DOHH2 (cell line): ENCODE data around the gene IGF1R.

Experiments used
- H3F3A ChIP-seq: fragments of 200-600 bp; sonication (generic), shearing (Covaris generic); 2 replicates; pipeline ENCODE4 v1.6.0; 2016; ENCODE audit warnings: antibody characterized with exemption, mild to moderate bottlenecking; ENCODE audit not compliant: control insufficient read depth, insufficient read depth
- H3K27ac ChIP-seq: fragments of 200-600 bp; sonication (generic); 2 replicates; pipeline ENCODE4 v1.5.1; 2014; ENCODE audit warnings: low read depth, mild to moderate bottlenecking, low read length, moderate library complexity
- H3K27me3 ChIP-seq: fragments of 200-600 bp; sonication (generic); 2 replicates; pipeline ENCODE4 v1.6.1; 2014; ENCODE audit warnings: mild to moderate bottlenecking, low read length, mixed read lengths; ENCODE audit not compliant: control insufficient read depth
- H3K36me3 ChIP-seq: fragments of 200-600 bp; sonication (generic); 2 replicates; pipeline ENCODE4 v1.6.1; 2014; ENCODE audit warnings: mild to moderate bottlenecking, low read length, moderate library complexity, mixed read lengths; ENCODE audit not compliant: control insufficient read depth
- H3K4me1 ChIP-seq: fragments of 200-600 bp; sonication (generic); 2 replicates; pipeline ENCODE4 v1.6.1; 2014; ENCODE audit warnings: mild to moderate bottlenecking, low read length, mixed read lengths; ENCODE audit not compliant: control insufficient read depth
- H3K4me2 ChIP-seq: fragments of 200-600 bp; sonication (generic); 2 replicates; pipeline ENCODE4 v1.6.0; 2014; ENCODE audit warnings: mild to moderate bottlenecking, low read length, moderate library complexity
- H3K4me3 ChIP-seq: fragments of 200-600 bp; sonication (generic); 2 replicates; pipeline ENCODE4 v1.5.1; 2014; ENCODE audit warnings: mild to moderate bottlenecking, low read length, mixed read lengths
- H3K79me2 ChIP-seq: fragments of 200-600 bp; sonication (generic); 2 replicates; pipeline ENCODE4 v1.6.1; 2014; ENCODE audit warnings: mild to moderate bottlenecking, low read length, mixed read lengths; ENCODE audit not compliant: control insufficient read depth
- H3K9me2 ChIP-seq: fragments of 200-600 bp; sonication (generic); replicated peaks from 2 replicates; pipeline ENCODE4 v1.6.1; 2014; ENCODE audit warnings: mild to moderate bottlenecking, low read length, mixed read lengths; ENCODE audit not compliant: control insufficient read depth
- H3K9me3 ChIP-seq: fragments of 200-600 bp; sonication (generic); 2 replicates; pipeline ENCODE4 v1.6.1; 2014; ENCODE audit warnings: antibody characterized with exemption, low read length, mixed read lengths; ENCODE audit not compliant: control insufficient read depth, insufficient read depth
- H4K20me1 ChIP-seq: fragments of 200-600 bp; sonication (generic); 2 replicates; pipeline ENCODE4 v1.6.0; 2014; ENCODE audit warnings: low read depth, mild to moderate bottlenecking, antibody characterized with exemption, low read length, moderate library complexity; ENCODE audit not compliant: control insufficient read depth, insufficient read depth
- CTCF ChIP-seq: fragments of 200-600 bp; sonication (generic); IDR thresholded peaks from one replicate; pipeline ENCODE4 v1.5.1; 2014; ENCODE audit warnings: antibody characterized with exemption, mild to moderate bottlenecking, low read depth, low read length; ENCODE audit not compliant: poor library complexity, severe bottlenecking
- EZH2phosphoT487 ChIP-seq: fragments of 200-600 bp; sonication (generic); IDR thresholded peaks from 2 replicates; pipeline ENCODE4 v1.6.1; 2017; ENCODE audit warnings: borderline replicate concordance, mild to moderate bottlenecking, antibody characterized with exemption, low read length, moderate library complexity, mixed read lengths

Gene IGF1R

GRCh38 chr15:98753726-98754656, 105.7 kb downstream of the IGF1R start:
- H3K9me2 ChIP-seq: no peaks in the 10 kb centered on the region
- H3K27ac ChIP-seq: no peak overlapping the region
- no peaks in the 10 kb centered on the region for H3F3A ChIP-seq
- H3K4me2 ChIP-seq: no peak overlapping the region
- H3K36me3 ChIP-seq: no peaks in the 10 kb centered on the region
- no peaks in the 10 kb centered on the region; the same call in 1 of the 2 replicates for H4K20me1 ChIP-seq
- H3K4me3 ChIP-seq: no peak overlapping the region
- H3K4me1 ChIP-seq: no peaks in the 10 kb centered on the region
- no peaks in the 10 kb centered on the region; the same call in 1 of the 2 replicates for H3K27me3 ChIP-seq
- no peaks in the 10 kb centered on the region for H3K9me3 ChIP-seq
- no peaks in the 10 kb centered on the region for H3K79me2 ChIP-seq
- no peak for TF ChIP-seq EZH2phosphoT487

GRCh38 chr15:98754657-98755022, 106.3 kb downstream of the IGF1R start:
- no peaks in the 10 kb centered on the region for H3F3A ChIP-seq
- H3K9me2 ChIP-seq: no peaks in the 10 kb centered on the region
- H3K9me3 ChIP-seq: no peaks in the 10 kb centered on the region
- no peaks in the 10 kb centered on the region; the same call in 1 of the 2 replicates for H4K20me1 ChIP-seq
- no peak overlapping the region for H3K4me3 ChIP-seq
- H3K27ac ChIP-seq: no peak overlapping the region
- H3K4me2 ChIP-seq: no peak overlapping the region
- TF ChIP-seq CTCF (no peak), EZH2phosphoT487 (no peak)
- H3K27me3 ChIP-seq: no peaks in the 10 kb centered on the region; the same call in 1 of the 2 replicates
- no peaks in the 10 kb centered on the region for H3K36me3 ChIP-seq
- no peaks in the 10 kb centered on the region for H3K4me1 ChIP-seq
- H3K79me2 ChIP-seq: no peaks in the 10 kb centered on the region

- H3K27me3 ChIP-seq: no peaks in the 10 kb centered on the region; the same call in 1 of the 2 replicates
- no peaks in the 10 kb centered on the region for H3K79me2 ChIP-seq
- H3K4me3 ChIP-seq: no peak overlapping the region
- no peaks in the 10 kb centered on the region for H3K36me3 ChIP-seq
- H3F3A ChIP-seq: no peaks in the 10 kb centered on the region
- H4K20me1 ChIP-seq: no peaks in the 10 kb centered on the region; the same call in 1 of the 2 replicates
- no peak for TF ChIP-seq CTCF
- TF ChIP-seq EZH2phosphoT487: no peak
- H3K4me2 ChIP-seq: no peak overlapping the region
- H3K9me3 ChIP-seq: no peaks in the 10 kb centered on the region
- no peaks in the 10 kb centered on the region for H3K9me2 ChIP-seq
- H3K4me1 ChIP-seq: no peaks in the 10 kb centered on the region
- no peak overlapping the region for H3K27ac ChIP-seq
These were observed 106.8 kb downstream of the IGF1R start for GRCh38 chr15:98755138-98755537.

GRCh38 chr15:98755781-98756180, 107.4 kb downstream of the IGF1R start:
- no peaks in the 10 kb centered on the region; the same call in 1 of the 2 replicates for H4K20me1 ChIP-seq
- no peaks in the 10 kb centered on the region for H3K4me1 ChIP-seq
- no peak overlapping the region for H3K4me3 ChIP-seq
- H3K9me3 ChIP-seq: no peaks in the 10 kb centered on the region
- no peaks in the 10 kb centered on the region; the same call in 1 of the 2 replicates for H3K27me3 ChIP-seq
- H3K36me3 ChIP-seq: no peaks in the 10 kb centered on the region
- H3K27ac ChIP-seq: no peak overlapping the region
- H3K9me2 ChIP-seq: no peaks in the 10 kb centered on the region
- no peaks in the 10 kb centered on the region for H3F3A ChIP-seq
- TF ChIP-seq CTCF (no peak), EZH2phosphoT487 (no peak)
- no peaks in the 10 kb centered on the region for H3K79me2 ChIP-seq
- H3K4me2 ChIP-seq: no peak overlapping the region
